ENCODE data around the gene JPH2.

Gene JPH2

GRCh38 chr20:44187772-44188709, 1.1 kb upstream of the JPH2 start:
- no peak for DNase-seq (ENCODE audit: low read depth in 3 of 3)

GRCh38 chr20:44186674-44187053, 324 bp downstream of the JPH2 start:
- no peak for DNase-seq (ENCODE audit: low read depth in 3 of 3)

- no peak for DNase-seq (ENCODE audit: low read depth in 3 of 3)
Measured at GRCh38 chr20:44186201-44186600, 787 bp downstream of the JPH2 start.

- DNase-seq (ENCODE audit: low read depth in 3 of 3) = no peak
Measured at GRCh38 chr20:44185574-44185973, 1.4 kb downstream of the JPH2 start.

- DNase-seq (ENCODE audit: low read depth in 3 of 3) = no peak
Measured at GRCh38 chr20:44183282-44183681, 3.7 kb downstream of the JPH2 start.

- no peak for DNase-seq (ENCODE audit: low read depth in 3 of 3)
Measured at GRCh38 chr20:44182863-44183262, 4.1 kb downstream of the JPH2 start.

- DNase-seq (ENCODE audit: low read depth in 3 of 3) = no peak
Measured at GRCh38 chr20:44182135-44182765, 4.7 kb downstream of the JPH2 start.

GRCh38 chr20:44181611-44182010, 5.4 kb downstream of the JPH2 start:
- DNase-seq (ENCODE audit: low read depth in 3 of 3) = no peak

GRCh38 chr20:44180814-44181213, 6.2 kb downstream of the JPH2 start:
- DNase-seq (ENCODE audit: low read depth in 3 of 3) = no peak

- no peak for DNase-seq (ENCODE audit: low read depth in 3 of 3)
Measured at GRCh38 chr20:44176833-44177534, 10.0 kb downstream of the JPH2 start.

GRCh38 chr20:44174996-44175765, 11.8 kb downstream of the JPH2 start:
- no peak for DNase-seq (ENCODE audit: low read depth in 3 of 3)

- no peak for DNase-seq (ENCODE audit: low read depth in 3 of 3)
Measured at GRCh38 chr20:44173846-44174245, 13.1 kb downstream of the JPH2 start.

GRCh38 chr20:44173116-44173515, 13.9 kb downstream of the JPH2 start:
- DNase-seq (ENCODE audit: low read depth in 3 of 3) = no peak

- no peak for DNase-seq (ENCODE audit: low read depth in 3 of 3)
Measured at GRCh38 chr20:44172572-44172950, 14.4 kb downstream of the JPH2 start.

- DNase-seq (ENCODE audit: low read depth in 3 of 3) = no peak
Measured at GRCh38 chr20:44171775-44172571, 15.0 kb downstream of the JPH2 start.

GRCh38 chr20:44170816-44171410, 16.1 kb downstream of the JPH2 start:
- DNase-seq (ENCODE audit: low read depth in 3 of 3) = no peak

GRCh38 chr20:44167736-44168135, 19.3 kb downstream of the JPH2 start:
- DNase-seq (ENCODE audit: low read depth in 3 of 3) = no peak

- no peak for DNase-seq (ENCODE audit: low read depth in 3 of 3)
Measured at GRCh38 chr20:44166477-44166876, 20.5 kb downstream of the JPH2 start.

GRCh38 chr20:44166008-44166407, 21.0 kb downstream of the JPH2 start:
- DNase-seq (ENCODE audit: low read depth in 3 of 3) = no peak

GRCh38 chr20:44160133-44160532, 26.9 kb downstream of the JPH2 start:
- no peak for DNase-seq (ENCODE audit: low read depth in 3 of 3)

GRCh38 chr20:44159711-44160110, 27.3 kb downstream of the JPH2 start:
- no peak for DNase-seq (ENCODE audit: low read depth in 3 of 3)
